NK-92 (cell line): Measurements from ENCODE around the gene HOXD3.

ENCODE experiments used
- DNase-seq: peaks from one replicate; lab custom pipeline; 2025; ENCODE audit not compliant: unreplicated experiment; lab: John Stamatoyannopoulos, UW

Gene HOXD3

GRCh38 chr2:176175709-176176607, 18.9 kb downstream of the HOXD3 start:
- no peak for DNase-seq

- DNase-seq, result no peak
Measured at GRCh38 chr2:176177580-176178037, 20.5 kb downstream of the HOXD3 start.

- DNase-seq, result no peak
Measured at GRCh38 chr2:176178038-176178756, 21.1 kb downstream of the HOXD3 start.

GRCh38 chr2:176178757-176179295, 21.7 kb downstream of the HOXD3 start:
- DNase-seq, result no peak

DNA sequence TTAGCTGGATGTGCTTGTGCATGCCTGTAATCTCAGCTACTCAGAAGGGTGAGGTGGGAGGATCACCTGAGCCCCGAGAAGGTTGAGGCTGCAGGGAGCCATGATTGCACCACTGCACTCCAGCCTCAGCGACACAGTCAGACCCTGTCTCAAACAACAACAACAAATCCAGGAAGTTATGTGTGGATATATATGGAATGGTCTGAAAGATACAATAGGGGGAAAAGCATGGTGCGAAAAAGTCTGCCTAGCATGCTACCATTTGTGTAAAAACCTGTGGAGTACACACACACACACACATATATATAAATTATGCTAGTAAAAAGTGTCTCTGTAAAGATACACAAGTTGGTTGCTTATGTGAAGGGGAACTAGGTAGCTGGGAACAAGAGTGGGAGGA, 24.4 kb downstream of the HOXD3 start:
- DNase-seq, result no peak

- no peak for DNase-seq
Measured at GRCh38 chr2:176182671-176183070, 25.6 kb downstream of the HOXD3 start.

- no peak for DNase-seq
Measured at GRCh38 chr2:176184749-176185148, 27.6 kb downstream of the HOXD3 start.

GRCh38 chr2:176186024-176186423, 28.9 kb downstream of the HOXD3 start:
- DNase-seq, result no peak

DNA sequence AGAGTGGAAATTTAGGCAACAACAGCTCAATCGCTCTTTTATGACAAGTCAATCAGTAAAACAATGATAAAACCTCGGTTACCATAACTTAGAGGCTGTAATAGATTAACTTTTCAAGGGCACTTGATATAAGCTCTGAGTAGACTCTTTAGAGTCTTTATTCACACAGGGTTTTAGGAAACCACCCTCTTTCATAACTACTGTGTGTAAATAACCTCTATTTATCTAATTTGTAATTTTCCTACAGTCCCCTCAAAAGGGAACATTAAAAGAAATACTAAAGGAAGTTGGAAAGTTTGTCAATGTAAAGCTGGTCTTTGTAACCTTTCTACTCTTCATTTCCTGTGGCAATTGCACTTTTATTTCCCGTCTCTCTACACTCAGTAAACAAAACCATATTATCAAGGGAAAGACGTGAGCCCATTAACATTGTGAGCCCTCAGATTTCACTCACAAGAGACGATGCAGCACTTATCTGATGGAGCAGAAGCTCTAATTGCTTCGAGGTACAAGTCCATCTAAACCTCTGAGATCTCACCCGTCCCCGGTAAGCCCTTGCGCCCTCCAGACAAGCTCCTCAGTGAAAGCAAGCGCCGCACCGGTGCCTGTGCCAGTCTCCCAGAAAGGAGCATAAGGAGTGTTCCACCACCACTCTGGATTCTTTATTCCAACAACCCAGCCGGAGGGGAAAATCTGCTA, 30.2 kb downstream of the HOXD3 start:
- no peak for DNase-seq

DNA sequence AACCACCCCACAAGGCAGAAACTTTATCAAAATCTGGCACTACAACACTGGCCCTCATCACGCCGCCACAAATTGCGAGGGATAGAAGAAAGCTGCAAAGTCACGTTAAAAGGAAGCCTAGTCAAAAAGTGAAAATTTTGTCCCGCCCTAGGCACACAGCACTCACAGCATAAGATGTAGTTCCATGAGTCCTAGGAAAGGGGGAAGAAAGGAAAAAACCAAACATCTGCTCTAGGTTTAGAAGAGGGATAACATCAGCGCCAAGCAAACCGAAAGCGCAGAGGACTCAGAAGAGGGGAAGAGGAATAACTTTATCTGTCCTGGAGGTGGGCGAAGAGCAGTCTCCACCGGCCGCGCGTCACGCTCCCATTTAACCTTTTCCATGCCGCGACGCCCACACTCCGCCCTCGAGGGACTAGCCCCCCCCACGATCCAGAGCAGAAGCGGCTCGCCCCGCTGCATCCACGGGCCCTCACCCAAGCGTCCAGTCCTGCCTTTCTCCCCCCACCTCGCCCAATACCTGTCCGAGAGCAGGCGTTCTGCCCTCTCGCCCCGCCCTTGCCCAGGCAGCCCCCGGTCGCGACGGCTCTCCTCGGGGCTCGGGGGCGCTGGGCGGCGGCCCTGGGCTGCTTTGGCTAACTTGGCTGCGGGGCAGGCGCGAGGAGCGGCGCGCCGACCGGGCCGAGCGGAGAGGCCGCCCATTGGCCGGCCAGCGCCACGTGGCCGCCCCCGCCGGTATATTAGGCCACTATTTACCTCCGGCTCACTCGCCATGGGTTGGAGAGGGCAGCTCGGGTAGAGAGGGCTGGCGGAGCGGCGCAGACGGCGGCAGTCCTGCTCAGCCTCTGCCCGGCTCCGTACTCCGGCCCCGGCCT, 31.0 kb downstream of the HOXD3 start, which contains the start of gene HOXD1:
Gene HOXD1 (plus strand): TSS at position 770 of the 875 bp plus-strand sequence. CDS start 134 bp downstream, outside the sequence.
- DNase-seq, result no peak

DNA sequence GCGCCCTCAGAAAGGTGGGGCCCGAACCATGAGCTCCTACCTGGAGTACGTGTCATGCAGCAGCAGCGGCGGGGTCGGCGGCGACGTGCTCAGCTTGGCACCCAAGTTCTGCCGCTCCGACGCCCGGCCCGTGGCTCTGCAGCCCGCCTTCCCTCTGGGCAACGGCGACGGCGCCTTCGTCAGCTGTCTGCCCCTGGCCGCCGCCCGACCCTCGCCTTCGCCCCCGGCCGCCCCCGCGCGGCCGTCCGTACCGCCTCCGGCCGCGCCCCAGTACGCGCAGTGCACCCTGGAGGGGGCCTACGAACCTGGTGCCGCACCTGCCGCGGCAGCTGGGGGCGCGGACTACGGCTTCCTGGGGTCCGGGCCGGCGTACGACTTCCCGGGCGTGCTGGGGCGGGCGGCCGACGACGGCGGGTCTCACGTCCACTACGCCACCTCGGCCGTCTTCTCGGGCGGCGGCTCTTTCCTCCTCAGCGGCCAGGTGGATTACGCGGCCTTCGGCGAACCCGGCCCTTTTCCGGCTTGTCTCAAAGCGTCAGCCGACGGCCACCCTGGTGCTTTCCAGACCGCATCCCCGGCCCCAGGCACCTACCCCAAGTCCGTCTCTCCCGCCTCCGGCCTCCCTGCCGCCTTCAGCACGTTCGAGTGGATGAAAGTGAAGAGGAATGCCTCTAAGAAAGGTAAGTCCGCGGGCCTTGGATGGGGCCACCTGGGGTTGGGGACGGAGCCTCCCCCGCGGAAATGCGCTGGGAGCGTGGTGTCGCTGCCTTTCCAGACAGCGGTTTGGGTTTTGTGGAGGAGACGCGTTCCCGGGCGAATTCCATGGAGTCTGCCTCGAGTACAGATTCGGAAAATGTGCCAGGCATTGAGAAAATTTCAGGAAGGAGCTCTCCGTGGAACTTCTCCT, 31.9 kb downstream of the HOXD3 start:
- no peak for DNase-seq

- no peak for DNase-seq
Measured at GRCh38 chr2:176189681-176190641, 32.9 kb downstream of the HOXD3 start.

DNA sequence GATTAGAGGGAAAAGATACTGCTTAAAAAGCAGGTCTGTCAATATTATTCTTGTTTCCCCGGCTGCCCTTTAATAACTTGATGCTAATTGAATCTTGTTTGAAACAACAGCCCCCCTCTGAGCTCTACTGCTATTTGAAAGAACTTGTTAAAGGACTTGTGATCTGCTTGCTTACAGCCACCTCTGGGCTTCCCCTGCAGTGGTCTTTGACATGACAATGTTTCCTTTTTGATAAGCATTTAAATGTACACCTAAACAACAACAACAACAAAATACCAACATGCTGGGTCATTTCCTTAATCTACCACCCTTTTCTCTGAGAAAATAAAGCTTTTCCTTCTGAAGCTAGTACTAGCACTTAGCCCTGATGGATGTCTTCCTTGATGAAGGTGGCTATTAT, 35.2 kb downstream of the HOXD3 start:
- DNase-seq, result no peak

DNA sequence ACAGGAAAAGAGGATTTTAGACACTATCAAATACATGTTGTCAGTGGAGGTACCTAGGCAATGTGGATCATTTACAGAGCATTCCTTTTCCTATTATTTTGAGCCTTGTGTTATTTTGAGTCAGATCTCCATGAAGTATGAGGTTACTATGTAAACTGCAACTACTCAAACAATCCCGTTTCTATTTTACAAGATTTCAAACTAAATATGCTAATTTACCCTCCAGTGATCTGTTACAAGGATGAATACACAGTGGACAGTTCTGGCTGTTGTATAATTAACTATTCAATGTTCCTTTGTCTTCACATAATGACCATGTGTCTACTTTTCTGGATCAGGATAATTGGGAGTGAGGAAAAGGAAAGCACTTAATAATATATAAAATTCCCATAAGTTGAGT, 35.9 kb downstream of the HOXD3 start:
- DNase-seq, result no peak

DNA sequence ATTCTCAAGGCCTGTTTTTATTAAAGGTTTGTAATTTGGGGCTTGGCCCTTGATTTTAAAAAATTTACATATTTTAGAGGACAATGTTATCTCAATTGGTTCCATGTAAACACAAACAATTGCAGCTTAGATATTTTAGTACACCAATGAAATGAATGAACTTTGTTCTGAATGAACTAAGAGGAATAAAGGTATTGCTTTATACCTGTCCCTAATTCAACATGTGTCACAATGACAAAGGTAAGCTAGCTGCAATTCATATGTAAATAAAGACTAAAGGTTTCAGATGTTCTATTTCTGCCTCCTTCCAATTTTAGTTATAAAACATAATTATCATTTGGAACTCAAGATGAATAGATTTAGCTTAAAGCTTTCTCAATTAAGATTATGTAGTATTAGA, 42.8 kb downstream of the HOXD3 start:
- no peak for DNase-seq

- no peak for DNase-seq
Measured at GRCh38 chr2:176200971-176201370, 43.9 kb downstream of the HOXD3 start.

DNA sequence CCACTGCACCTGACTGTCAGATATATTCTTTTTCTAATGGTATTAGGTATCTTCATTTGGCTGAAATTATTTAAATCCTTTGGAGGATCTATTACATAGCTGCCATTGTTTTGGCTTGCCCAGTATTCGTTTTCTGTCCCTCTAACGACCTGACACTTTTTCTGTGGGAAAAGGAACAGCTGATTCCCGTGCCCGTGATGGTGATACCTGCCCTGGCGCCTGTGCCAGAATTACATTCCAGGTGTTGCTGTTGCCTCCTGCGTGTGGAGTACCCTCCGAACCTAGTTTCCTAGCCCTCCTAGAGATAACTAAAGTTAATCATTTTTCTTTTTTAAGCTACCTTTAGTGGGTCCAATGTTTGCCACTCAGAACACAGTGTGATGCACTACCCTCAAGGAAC, 45.4 kb downstream of the HOXD3 start:
- DNase-seq, result no peak

DNA sequence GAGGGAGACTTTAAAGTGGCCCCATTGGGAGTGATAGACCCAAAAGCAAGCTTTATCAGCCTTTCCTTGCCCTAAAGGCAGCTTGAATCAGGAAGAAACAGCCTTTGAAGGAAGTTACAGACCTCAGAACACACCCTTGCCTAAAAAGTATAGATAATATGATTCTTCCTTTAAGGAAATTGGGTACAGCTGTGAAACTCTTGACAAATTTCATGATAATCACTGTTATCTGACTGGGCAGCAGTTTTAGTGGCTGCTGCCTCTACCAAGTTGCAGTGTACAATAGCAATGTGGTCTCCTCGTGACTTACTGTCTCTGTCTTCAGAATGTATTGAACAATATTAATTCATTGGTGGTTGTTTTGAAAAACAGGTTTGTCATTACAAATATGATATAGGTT, 48.0 kb downstream of the HOXD3 start:
- DNase-seq, result no peak
